ENCODE data around the gene CTDSP2.

The CTDSP2 gene

DNA sequence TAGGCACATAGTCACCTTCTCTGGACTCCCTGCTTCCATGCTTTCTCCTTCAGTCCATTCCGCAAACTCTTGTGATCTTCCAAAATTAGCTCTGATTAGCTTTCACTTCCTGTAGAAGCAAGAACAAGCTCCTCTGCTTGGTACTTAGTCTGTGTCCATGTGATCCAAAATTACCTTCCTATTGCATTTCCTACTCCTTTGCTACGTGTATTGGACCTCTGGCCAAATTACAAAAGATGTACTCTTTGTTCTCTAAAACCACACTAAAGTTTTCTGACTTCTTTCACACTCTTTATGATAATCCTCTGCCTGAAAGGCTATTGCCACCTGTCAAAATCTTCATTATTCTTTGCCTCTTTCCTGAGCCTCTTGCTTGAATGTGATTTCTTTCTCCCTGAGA lies 64.7 kb downstream of the CTDSP2 start:
- no peaks in the 10 kb centered on the region for H3F3A ChIP-seq (ENCODE audit: control insufficient read depth, insufficient read depth)
- peak overlapping the region; percentile 98 for H3K4me3 ChIP-seq (ENCODE audit: low read length)
- H3K4me1 ChIP-seq (ENCODE audit: control insufficient read depth, low read length), result peaks cover 21% of the 10 kb centered on the region
- no peak for TF ChIP-seq EZH2phosphoT487 (IDR thresholded peaks at IDR 0.05; ENCODE audit: borderline replicate concordance, low read length)
- TF ChIP-seq, protein P1, sequence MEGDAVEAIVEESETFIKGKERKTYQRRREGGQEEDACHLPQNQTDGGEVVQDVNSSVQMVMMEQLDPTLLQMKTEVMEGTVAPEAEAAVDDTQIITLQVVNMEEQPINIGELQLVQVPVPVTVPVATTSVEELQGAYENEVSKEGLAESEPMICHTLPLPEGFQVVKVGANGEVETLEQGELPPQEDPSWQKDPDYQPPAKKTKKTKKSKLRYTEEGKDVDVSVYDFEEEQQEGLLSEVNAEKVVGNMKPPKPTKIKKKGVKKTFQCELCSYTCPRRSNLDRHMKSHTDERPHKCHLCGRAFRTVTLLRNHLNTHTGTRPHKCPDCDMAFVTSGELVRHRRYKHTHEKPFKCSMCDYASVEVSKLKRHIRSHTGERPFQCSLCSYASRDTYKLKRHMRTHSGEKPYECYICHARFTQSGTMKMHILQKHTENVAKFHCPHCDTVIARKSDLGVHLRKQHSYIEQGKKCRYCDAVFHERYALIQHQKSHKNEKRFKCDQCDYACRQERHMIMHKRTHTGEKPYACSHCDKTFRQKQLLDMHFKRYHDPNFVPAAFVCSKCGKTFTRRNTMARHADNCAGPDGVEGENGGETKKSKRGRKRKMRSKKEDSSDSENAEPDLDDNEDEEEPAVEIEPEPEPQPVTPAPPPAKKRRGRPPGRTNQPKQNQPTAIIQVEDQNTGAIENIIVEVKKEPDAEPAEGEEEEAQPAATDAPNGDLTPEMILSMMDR (IDR thresholded peaks at IDR 0.05; ENCODE audit: low read depth, low read length, poor library complexity, severe bottlenecking), result no peak
- H3K4me2 ChIP-seq (ENCODE audit: low read length), result peak overlapping the region; percentile 97
- peaks cover 31% of the 10 kb centered on the region for H3K36me3 ChIP-seq (ENCODE audit: control insufficient read depth, low read length)
- H3K79me2 ChIP-seq (ENCODE audit: control insufficient read depth, low read length), result peaks cover 32% of the 10 kb centered on the region
- peaks cover 4% of the 10 kb centered on the region; the same call in 1 of the 2 replicates for H4K20me1 ChIP-seq (ENCODE audit: control insufficient read depth, insufficient read depth, low read depth, low read length)
- H3K9me3 ChIP-seq (ENCODE audit: control insufficient read depth, insufficient read depth, low read length), result no peaks in the 10 kb centered on the region
- H3K27ac ChIP-seq (ENCODE audit: low read depth, low read length), result peak overlapping the region; percentile 15
- H3K27me3 ChIP-seq (ENCODE audit: control insufficient read depth, low read length), result no peaks in the 10 kb centered on the region
- no peaks in the 10 kb centered on the region for H3K9me2 ChIP-seq (replicated peaks; ENCODE audit: control insufficient read depth, low read length)

DNA sequence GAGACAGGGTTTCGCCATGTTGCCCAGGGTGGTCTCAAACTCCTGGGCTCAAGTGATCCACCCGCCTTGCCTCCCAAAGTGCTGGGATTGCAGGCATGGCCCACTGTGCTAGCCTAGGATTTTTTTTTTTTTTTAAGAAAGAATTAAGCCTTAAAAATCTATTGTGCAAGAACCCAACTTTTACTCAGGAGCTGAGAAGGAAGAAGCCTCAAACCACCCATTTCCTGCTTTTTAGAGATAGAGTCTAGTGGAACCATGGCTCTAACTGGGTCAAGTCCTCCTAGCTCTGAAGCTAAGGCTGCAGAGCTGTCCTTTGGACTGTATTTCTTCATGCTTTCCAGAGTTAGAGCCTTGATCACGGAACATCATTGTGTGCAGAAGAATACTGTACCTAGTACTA lies 65.3 kb downstream of the CTDSP2 start:
- peaks cover 29% of the 10 kb centered on the region for H3K79me2 ChIP-seq (ENCODE audit: control insufficient read depth, low read length)
- no peaks in the 10 kb centered on the region for H3K9me3 ChIP-seq (ENCODE audit: control insufficient read depth, insufficient read depth, low read length)
- H4K20me1 ChIP-seq (ENCODE audit: control insufficient read depth, insufficient read depth, low read depth, low read length), result peaks cover 4% of the 10 kb centered on the region; the same call in 1 of the 2 replicates
- no peaks in the 10 kb centered on the region for H3K27me3 ChIP-seq (ENCODE audit: control insufficient read depth, low read length)
- no peaks in the 10 kb centered on the region for H3F3A ChIP-seq (ENCODE audit: control insufficient read depth, insufficient read depth)
- no peak for TF ChIP-seq EZH2phosphoT487 (IDR thresholded peaks at IDR 0.05; ENCODE audit: borderline replicate concordance, low read length)
- peak overlapping the region; percentile 97 for H3K4me2 ChIP-seq (ENCODE audit: low read length)
- H3K9me2 ChIP-seq (replicated peaks; ENCODE audit: control insufficient read depth, low read length), result no peaks in the 10 kb centered on the region
- H3K27ac ChIP-seq (ENCODE audit: low read depth, low read length), result peak overlapping the region; percentile 15; the same call in 1 of the 2 replicates
- peaks cover 21% of the 10 kb centered on the region for H3K4me1 ChIP-seq (ENCODE audit: control insufficient read depth, low read length)
- H3K4me3 ChIP-seq (ENCODE audit: low read length), result peak overlapping the region; percentile 98
- H3K36me3 ChIP-seq (ENCODE audit: control insufficient read depth, low read length), result peaks cover 25% of the 10 kb centered on the region

DNA sequence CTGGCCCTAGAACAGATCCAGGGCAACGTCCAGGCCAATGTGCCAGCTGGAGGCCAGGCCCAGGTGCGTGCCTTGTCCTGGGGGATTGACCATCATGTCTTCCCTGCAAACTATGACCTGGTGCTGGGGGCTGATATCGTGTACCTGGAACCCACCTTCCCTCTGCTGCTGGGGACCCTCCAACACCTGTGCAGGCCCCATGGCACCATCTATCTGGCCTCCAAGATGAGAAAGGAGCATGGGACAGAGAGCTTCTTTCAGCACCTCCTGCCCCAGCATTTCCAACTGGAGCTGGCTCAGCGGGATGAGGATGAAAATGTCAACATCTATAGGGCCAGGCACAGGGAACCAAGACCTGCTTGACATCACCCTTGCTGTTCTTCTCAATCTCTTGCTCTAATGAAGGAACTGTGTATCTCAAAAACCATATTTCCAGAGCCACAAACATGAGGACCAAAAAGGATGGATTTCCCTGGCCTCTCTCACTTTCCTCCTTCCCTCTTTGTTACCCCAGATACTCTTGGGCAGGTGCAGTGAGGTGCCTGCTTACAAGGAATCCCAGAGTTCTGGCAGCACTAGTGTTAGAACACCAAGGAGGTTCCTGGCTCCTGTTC lies 66.1 kb downstream of the CTDSP2 start:
- Histone ChIP-seq H3K4me3 (ENCODE audit: low read length) (no peak overlapping the region), H3K4me2 (ENCODE audit: low read length) (no peak overlapping the region), H3K27ac (ENCODE audit: low read depth, low read length) (no peak overlapping the region), H3K4me1 (ENCODE audit: control insufficient read depth, low read length) (peaks cover 21% of the 10 kb centered on the region), H4K20me1 (ENCODE audit: control insufficient read depth, insufficient read depth, low read depth, low read length) (peaks cover 4% of the 10 kb centered on the region; the same call in 1 of the 2 replicates), H3K9me3 (ENCODE audit: control insufficient read depth, insufficient read depth, low read length) (no peaks in the 10 kb centered on the region), H3F3A (ENCODE audit: control insufficient read depth, insufficient read depth) (no peaks in the 10 kb centered on the region), H3K36me3 (ENCODE audit: control insufficient read depth, low read length) (peaks cover 17% of the 10 kb centered on the region), H3K9me2 (replicated peaks; ENCODE audit: control insufficient read depth, low read length) (no peaks in the 10 kb centered on the region), H3K79me2 (ENCODE audit: control insufficient read depth, low read length) (peaks cover 24% of the 10 kb centered on the region), H3K27me3 (ENCODE audit: control insufficient read depth, low read length) (no peaks in the 10 kb centered on the region)
- TF ChIP-seq, protein P1 (IDR thresholded peaks at IDR 0.05; ENCODE audit: low read depth, low read length, poor library complexity, severe bottlenecking), result no peak
- TF ChIP-seq EZH2phosphoT487 (IDR thresholded peaks at IDR 0.05; ENCODE audit: borderline replicate concordance, low read length), result no peak

DNA sequence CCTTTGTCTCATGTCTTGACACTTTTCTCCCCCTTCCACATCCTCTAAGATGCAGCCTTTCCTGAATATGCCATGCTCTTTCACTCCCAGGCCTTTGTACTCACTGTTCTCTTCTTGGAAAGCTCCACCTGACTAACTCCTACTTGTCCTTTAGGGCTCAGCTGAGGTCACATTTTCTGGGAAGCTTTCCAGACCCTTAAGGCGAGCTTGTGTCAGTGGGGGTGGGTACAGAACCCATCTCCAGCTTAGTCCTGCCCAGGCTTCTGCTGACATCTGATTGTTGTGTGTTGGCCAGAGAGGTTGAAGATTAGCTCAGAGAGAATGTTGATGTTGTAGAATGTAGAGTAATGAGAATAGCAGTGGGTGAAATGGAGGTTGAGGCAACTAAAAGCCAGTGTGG lies 66.8 kb downstream of the CTDSP2 start:
- peaks cover 22% of the 10 kb centered on the region for H3K79me2 ChIP-seq (ENCODE audit: control insufficient read depth, low read length)

More for the DNA sequence above, 66.8 kb downstream of the CTDSP2 start:
- Histone ChIP-seq H3K4me2 (ENCODE audit: low read length) (no peak overlapping the region), H3K9me2 (replicated peaks; ENCODE audit: control insufficient read depth, low read length) (no peaks in the 10 kb centered on the region), H3K27me3 (ENCODE audit: control insufficient read depth, low read length) (no peaks in the 10 kb centered on the region), H3K27ac (ENCODE audit: low read depth, low read length) (no peak overlapping the region), H3F3A (ENCODE audit: control insufficient read depth, insufficient read depth) (no peaks in the 10 kb centered on the region), H4K20me1 (ENCODE audit: control insufficient read depth, insufficient read depth, low read depth, low read length) (peaks cover 4% of the 10 kb centered on the region; the same call in 1 of the 2 replicates), H3K4me3 (ENCODE audit: low read length) (no peak overlapping the region), H3K36me3 (ENCODE audit: control insufficient read depth, low read length) (peaks cover 13% of the 10 kb centered on the region), H3K4me1 (ENCODE audit: control insufficient read depth, low read length) (peaks cover 21% of the 10 kb centered on the region), H3K9me3 (ENCODE audit: control insufficient read depth, insufficient read depth, low read length) (no peaks in the 10 kb centered on the region)
- no peak for TF ChIP-seq EZH2phosphoT487 (IDR thresholded peaks at IDR 0.05; ENCODE audit: borderline replicate concordance, low read length)
- TF ChIP-seq, protein P1 (IDR thresholded peaks at IDR 0.05; ENCODE audit: low read depth, low read length, poor library complexity, severe bottlenecking), result no peak
